NCI-H526 treated with DMSO at 0.1 percent for 48 hours (cell line): ENCODE measurements around the gene CLMN.
A peak's percentile ranks its signal among the peaks of the same experiment; 100 is the strongest.

Source experiments
- DNase-seq: peaks from one replicate; lab custom pipeline; 2025; lab: John Stamatoyannopoulos, UW

CLMN gene

GRCh38 chr14:95341115-95341514 is 21.4 kb upstream of the CLMN start:
- DNase-seq: no peak

GRCh38 chr14:95340201-95340697 is 20.5 kb upstream of the CLMN start:
- DNase-seq: no peak

GRCh38 chr14:95339301-95339865 is 19.7 kb upstream of the CLMN start:
- no peak for DNase-seq

GRCh38 chr14:95338436-95338835 is 18.7 kb upstream of the CLMN start:
- DNase-seq: no peak

GRCh38 chr14:95337041-95337595 is 17.4 kb upstream of the CLMN start:
- no peak for DNase-seq

GRCh38 chr14:95336192-95336760 is 16.6 kb upstream of the CLMN start:
- DNase-seq: no peak

GRCh38 chr14:95335071-95335470 is 15.4 kb upstream of the CLMN start:
- no peak for DNase-seq

- DNase-seq: no peak
These were observed 14.3 kb upstream of the CLMN start for GRCh38 chr14:95334044-95334443.

GRCh38 chr14:95332641-95333040 is 12.9 kb upstream of the CLMN start:
- no peak for DNase-seq

- DNase-seq: no peak
These were observed 12.2 kb upstream of the CLMN start for GRCh38 chr14:95331708-95332408.

GRCh38 chr14:95330591-95331370 is 11.1 kb upstream of the CLMN start:
- DNase-seq: no peak

GRCh38 chr14:95329941-95330340 is 10.2 kb upstream of the CLMN start:
- DNase-seq: no peak

- DNase-seq: no peak
These were observed 9.2 kb upstream of the CLMN start for GRCh38 chr14:95328729-95329503.

GRCh38 chr14:95327558-95328374 is 8.1 kb upstream of the CLMN start:
- DNase-seq: no peak

GRCh38 chr14:95326987-95327386 is 7.3 kb upstream of the CLMN start:
- no peak for DNase-seq

GRCh38 chr14:95323917-95324316 is 4.2 kb upstream of the CLMN start:
- DNase-seq: no peak

GRCh38 chr14:95323361-95323760 is 3.7 kb upstream of the CLMN start:
- DNase-seq: no peak

GRCh38 chr14:95322651-95323050 is 2.9 kb upstream of the CLMN start:
- DNase-seq: no peak

- DNase-seq: peak; percentile 7
These were observed 2.2 kb upstream of the CLMN start for GRCh38 chr14:95321693-95322455.
